Lower leg skin (tissue), 3 donors: ENCODE data around the gene ZNHIT6.
"Not testable (repeated sequence)": the region's sequence is repeated elsewhere in the genome, so short reads cannot be mapped to it uniquely, and the experiment has no call there.

Experiments used
- POLR2A ChIP-seq, 2 donors: fragments of 450-650 bp; IDR thresholded peaks; one replicate each; pipeline ENCODE4 v1.6.1; 2016 to 2017; ENCODE audit warnings: antibody characterized with exemption in 2 of 2, mild to moderate bottlenecking in 1 of 2, moderate library complexity in 1 of 2
- TF ChIP-seq, protein P1 (sequence below), 3 donors: fragments of 450-650 bp; IDR thresholded peaks; one replicate each; pipeline ENCODE4 v1.5.1; 2016; ENCODE audit warnings: antibody characterized with exemption in 3 of 3, mild to moderate bottlenecking in 3 of 3, moderate library complexity in 2 of 3

GRCh38 chr1:85639920-85640319 is 68.3 kb downstream of the ZNHIT6 start:
- TF ChIP-seq, protein P1, sequence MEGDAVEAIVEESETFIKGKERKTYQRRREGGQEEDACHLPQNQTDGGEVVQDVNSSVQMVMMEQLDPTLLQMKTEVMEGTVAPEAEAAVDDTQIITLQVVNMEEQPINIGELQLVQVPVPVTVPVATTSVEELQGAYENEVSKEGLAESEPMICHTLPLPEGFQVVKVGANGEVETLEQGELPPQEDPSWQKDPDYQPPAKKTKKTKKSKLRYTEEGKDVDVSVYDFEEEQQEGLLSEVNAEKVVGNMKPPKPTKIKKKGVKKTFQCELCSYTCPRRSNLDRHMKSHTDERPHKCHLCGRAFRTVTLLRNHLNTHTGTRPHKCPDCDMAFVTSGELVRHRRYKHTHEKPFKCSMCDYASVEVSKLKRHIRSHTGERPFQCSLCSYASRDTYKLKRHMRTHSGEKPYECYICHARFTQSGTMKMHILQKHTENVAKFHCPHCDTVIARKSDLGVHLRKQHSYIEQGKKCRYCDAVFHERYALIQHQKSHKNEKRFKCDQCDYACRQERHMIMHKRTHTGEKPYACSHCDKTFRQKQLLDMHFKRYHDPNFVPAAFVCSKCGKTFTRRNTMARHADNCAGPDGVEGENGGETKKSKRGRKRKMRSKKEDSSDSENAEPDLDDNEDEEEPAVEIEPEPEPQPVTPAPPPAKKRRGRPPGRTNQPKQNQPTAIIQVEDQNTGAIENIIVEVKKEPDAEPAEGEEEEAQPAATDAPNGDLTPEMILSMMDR (IDR thresholded peaks at IDR 0.05), result not testable (repeated sequence)
- not testable (repeated sequence) for TF ChIP-seq POLR2A (IDR thresholded peaks at IDR 0.05)
